ENCODE data around the gene ZNF419.

DNA sequence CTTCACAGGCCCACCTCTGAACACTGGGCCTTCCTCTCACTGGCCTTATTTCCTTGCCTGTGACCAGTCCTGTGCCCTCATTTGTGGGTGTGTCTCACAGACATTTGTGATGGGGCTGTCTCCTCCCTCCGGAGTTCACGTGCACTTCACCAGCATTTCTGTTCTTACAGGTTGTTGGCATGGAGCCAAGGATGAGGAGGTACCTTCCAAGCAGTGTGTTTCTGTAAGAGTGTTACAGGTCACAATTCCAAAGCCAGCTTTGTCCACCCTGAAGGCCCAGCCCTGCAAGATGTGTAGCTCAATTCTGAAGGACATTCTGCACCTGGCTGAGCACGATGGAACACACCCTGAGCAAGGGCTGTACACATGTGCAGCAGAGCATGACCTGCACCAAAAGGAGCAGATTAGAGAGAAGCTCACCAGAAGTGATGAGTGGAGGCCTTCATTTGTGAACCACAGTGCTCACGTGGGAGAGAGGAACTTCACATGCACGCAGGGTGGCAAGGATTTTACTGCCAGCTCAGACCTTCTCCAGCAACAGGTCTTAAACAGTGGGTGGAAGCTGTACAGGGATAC lies 44.3 kb upstream of the ZNF419 start:
- TF ChIP-seq, protein P1, sequence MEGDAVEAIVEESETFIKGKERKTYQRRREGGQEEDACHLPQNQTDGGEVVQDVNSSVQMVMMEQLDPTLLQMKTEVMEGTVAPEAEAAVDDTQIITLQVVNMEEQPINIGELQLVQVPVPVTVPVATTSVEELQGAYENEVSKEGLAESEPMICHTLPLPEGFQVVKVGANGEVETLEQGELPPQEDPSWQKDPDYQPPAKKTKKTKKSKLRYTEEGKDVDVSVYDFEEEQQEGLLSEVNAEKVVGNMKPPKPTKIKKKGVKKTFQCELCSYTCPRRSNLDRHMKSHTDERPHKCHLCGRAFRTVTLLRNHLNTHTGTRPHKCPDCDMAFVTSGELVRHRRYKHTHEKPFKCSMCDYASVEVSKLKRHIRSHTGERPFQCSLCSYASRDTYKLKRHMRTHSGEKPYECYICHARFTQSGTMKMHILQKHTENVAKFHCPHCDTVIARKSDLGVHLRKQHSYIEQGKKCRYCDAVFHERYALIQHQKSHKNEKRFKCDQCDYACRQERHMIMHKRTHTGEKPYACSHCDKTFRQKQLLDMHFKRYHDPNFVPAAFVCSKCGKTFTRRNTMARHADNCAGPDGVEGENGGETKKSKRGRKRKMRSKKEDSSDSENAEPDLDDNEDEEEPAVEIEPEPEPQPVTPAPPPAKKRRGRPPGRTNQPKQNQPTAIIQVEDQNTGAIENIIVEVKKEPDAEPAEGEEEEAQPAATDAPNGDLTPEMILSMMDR (IDR thresholded peaks at IDR 0.05; ENCODE audit: poor library complexity, severe bottlenecking), result no peak
- TF ChIP-seq RAD21 (conservative IDR thresholded peaks at IDR 0.05) (no peak), POLR2AphosphoS5 (IDR thresholded peaks at IDR 0.05) (no peak), EZH2 (IDR thresholded peaks at IDR 0.05; ENCODE audit: borderline replicate concordance, insufficient read depth, low read length, poor library complexity, severe bottlenecking) (no peak), SMC3 (conservative IDR thresholded peaks at IDR 0.05; ENCODE audit: poor library complexity) (no peak), EP300 (conservative IDR thresholded peaks at IDR 0.05; ENCODE audit: poor library complexity, severe bottlenecking) (no peak), TAF1 (IDR thresholded peaks at IDR 0.05; ENCODE audit: low read depth) (no peak), MXI1 (conservative IDR thresholded peaks at IDR 0.05; ENCODE audit: poor library complexity, severe bottlenecking) (no peak)
- TF ChIP-seq, protein P2, sequence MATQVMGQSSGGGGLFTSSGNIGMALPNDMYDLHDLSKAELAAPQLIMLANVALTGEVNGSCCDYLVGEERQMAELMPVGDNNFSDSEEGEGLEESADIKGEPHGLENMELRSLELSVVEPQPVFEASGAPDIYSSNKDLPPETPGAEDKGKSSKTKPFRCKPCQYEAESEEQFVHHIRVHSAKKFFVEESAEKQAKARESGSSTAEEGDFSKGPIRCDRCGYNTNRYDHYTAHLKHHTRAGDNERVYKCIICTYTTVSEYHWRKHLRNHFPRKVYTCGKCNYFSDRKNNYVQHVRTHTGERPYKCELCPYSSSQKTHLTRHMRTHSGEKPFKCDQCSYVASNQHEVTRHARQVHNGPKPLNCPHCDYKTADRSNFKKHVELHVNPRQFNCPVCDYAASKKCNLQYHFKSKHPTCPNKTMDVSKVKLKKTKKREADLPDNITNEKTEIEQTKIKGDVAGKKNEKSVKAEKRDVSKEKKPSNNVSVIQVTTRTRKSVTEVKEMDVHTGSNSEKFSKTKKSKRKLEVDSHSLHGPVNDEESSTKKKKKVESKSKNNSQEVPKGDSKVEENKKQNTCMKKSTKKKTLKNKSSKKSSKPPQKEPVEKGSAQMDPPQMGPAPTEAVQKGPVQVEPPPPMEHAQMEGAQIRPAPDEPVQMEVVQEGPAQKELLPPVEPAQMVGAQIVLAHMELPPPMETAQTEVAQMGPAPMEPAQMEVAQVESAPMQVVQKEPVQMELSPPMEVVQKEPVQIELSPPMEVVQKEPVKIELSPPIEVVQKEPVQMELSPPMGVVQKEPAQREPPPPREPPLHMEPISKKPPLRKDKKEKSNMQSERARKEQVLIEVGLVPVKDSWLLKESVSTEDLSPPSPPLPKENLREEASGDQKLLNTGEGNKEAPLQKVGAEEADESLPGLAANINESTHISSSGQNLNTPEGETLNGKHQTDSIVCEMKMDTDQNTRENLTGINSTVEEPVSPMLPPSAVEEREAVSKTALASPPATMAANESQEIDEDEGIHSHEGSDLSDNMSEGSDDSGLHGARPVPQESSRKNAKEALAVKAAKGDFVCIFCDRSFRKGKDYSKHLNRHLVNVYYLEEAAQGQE (IDR thresholded peaks at IDR 0.05; ENCODE audit: borderline replicate concordance), result no peak

Data from neural cell (in vitro differentiated cells).